ENCODE measurements around the gene APC. TPM values are rescaled to one million over a fixed set of nuclear protein-coding genes. Genes with fewer than 3 reads are reported as not detected.

Gene APC
- total and polyA plus RNA-seq, 2 of the 8 experiments (the other 6 are each of a cell fraction or from before 2014, with no cell fraction given): 6.8 to 41.9 TPM

DNA sequence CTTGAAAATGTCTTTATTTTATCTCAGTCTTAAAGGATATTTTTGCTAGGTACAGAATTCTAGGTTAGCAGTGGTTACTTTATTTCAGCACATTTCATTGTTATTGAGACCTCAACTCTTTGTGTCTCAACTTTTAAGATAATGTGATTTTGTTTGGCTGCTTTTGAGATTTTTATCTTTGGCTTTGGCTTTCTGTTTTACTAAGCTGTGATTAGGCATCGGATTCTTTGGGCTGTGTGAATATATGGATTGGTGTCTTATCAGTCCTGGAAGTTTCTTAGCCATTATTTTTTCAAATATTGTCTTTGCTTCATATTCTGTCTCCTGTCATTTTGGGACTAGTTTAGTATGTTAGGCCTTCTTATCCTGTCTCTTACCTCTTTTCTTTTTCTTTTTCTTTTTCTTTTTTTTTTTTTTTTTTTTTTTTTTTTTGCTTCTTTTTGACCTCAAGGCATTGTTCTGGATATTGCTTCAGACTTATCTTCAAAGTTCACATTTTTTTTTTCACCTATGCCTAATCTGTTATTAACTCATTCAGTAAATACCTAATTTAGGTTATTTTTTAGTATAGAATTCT is 20.1 kb upstream of the APC start:
- Histone ChIP-seq H2BK120ac (replicated peaks; ENCODE audit: low read depth, low read length) (no peak overlapping the region), H3K9ac (replicated peaks in 1 of 4; ENCODE audit: extremely low read depth in 1 of 4, low read depth in 3 of 4, low read length in 3 of 4) (no peak overlapping the region), H3K36me3 (ENCODE audit: control insufficient read depth in 2 of 4, insufficient read depth in 4 of 4, low read length in 3 of 4) (no peaks in the 10 kb centered on the region; a peak in 1 of 8 replicates), H2BK15ac (ENCODE audit: low read length) (no peak overlapping the region), H4K8ac (ENCODE audit: extremely low read depth, insufficient read depth, low read length) (no peak overlapping the region), H3K79me2 (ENCODE audit: control insufficient read depth in 1 of 2, insufficient read depth in 2 of 2, low read length in 2 of 2) (peaks cover 0 to 94% of the 10 kb centered on the region in 2 experiments; a peak in 3 of 4 replicates), H2BK20ac (ENCODE audit: low read length) (no peak overlapping the region), H3K4me3 (ENCODE audit: extremely low read depth in 1 of 4, insufficient read depth in 2 of 4, low read depth in 3 of 4, low read length in 4 of 4) (no peak overlapping the region), H4K91ac (replicated peaks; ENCODE audit: insufficient read length, low read length) (no peak overlapping the region), H2BK12ac (ENCODE audit: low read depth, low read length) (no peak overlapping the region), H3K27me3 (replicated peaks in 1 of 4; ENCODE audit: control insufficient read depth in 3 of 4, extremely low read depth in 1 of 4, insufficient read depth in 3 of 4, low read length in 3 of 4) (no peaks in the 10 kb centered on the region), H3K56ac (replicated peaks; ENCODE audit: insufficient read length, low read depth, low read length) (no peak overlapping the region), H2AK5ac (ENCODE audit: low read depth, low read length) (no peak overlapping the region), H3K23me2 (ENCODE audit: low read depth, low read length) (no peaks in the 10 kb centered on the region; the same call in 1 of the 2 replicates), H3K23ac (ENCODE audit: insufficient read length) (no peak overlapping the region), H2BK5ac (ENCODE audit: low read depth, low read length) (no peak overlapping the region), H3K9me3 (ENCODE audit: insufficient read depth in 2 of 2, low read depth in 1 of 2, low read length in 1 of 2) (no peaks in the 10 kb centered on the region), H2AFZ (ENCODE audit: low read length) (no peak overlapping the region), H3K27ac (ENCODE audit: low read depth, low read length) (no peak overlapping the region), H3K14ac (ENCODE audit: insufficient read length) (no peak overlapping the region), H4K20me1 (replicated peaks in 1 of 2; ENCODE audit: control insufficient read depth in 1 of 2, insufficient read depth in 2 of 2, low read length in 2 of 2) (no peaks in the 10 kb centered on the region), H3K4ac (replicated peaks; ENCODE audit: insufficient read length, low read depth, low read length) (no peak overlapping the region), H3K79me1 (ENCODE audit: low read depth, low read length) (peaks cover 4% of the 10 kb centered on the region), H3K4me1 (replicated peaks in 1 of 4; ENCODE audit: control insufficient read depth in 3 of 4, insufficient read depth in 4 of 4, low read length in 3 of 4) (peaks cover 0 to 6% (median 3%) of the 10 kb centered on the region in 4 experiments; a peak in 2 of 7 replicates), H4K5ac (ENCODE audit: insufficient read length, low read depth, low read length) (no peak overlapping the region), H3K4me2 (ENCODE audit: insufficient read depth in 1 of 2, low read depth in 2 of 2, low read length in 2 of 2) (no peak overlapping the region), H3K18ac (ENCODE audit: extremely low read depth, low read length) (no peak overlapping the region)
- DNase-seq (ENCODE audit: low read depth in 1 of 2, low spot score in 2 of 2): no peak
- 88% methylated on average over 1 of the region's 1 CpG; no CpG with 5 or more reads in 1 of the 2 experiments for WGBS, 2 experiments (ENCODE audit: extremely low coverage in 1 of 2, insufficient coverage in 1 of 2, insufficient read length in 1 of 2, insufficient replicate concordance in 2 of 2, low coverage in 1 of 2, low lambda C conversion rate in 2 of 2, missing lambda C conversion rate in 1 of 2)
- ChIA-PET CTCF (ENCODE audit: partially characterized antibody) (interaction anchor here (0.6 to 2.0 kb wide), 2 partner anchors 11 to 22 kb away, joined by 3 to 5 read pairs; no protein-coding TSS in a partner anchor), POLR2A (ENCODE audit: partially characterized antibody) (interaction anchor here (1.5 kb wide), 1 partner anchor 9 kb away, joined by 5 read pairs; no protein-coding TSS in a partner anchor)
- FAIRE-seq: no peak
- TF ChIP-seq SIRT6 (IDR thresholded peaks at IDR 0.05; ENCODE audit: low read length): no peak
